GM12872 (cell line): Measurements from ENCODE around the gene GRIFIN.

Source experiments
- TF ChIP-seq, protein P1 (sequence below): IDR thresholded peaks from 3 replicates; pipeline ENCODE4 v1.5.1; 2011; ENCODE audit warnings: low read depth, mild to moderate bottlenecking, low read length, moderate library complexity; ENCODE audit not compliant: insufficient read depth

The GRIFIN gene

DNA sequence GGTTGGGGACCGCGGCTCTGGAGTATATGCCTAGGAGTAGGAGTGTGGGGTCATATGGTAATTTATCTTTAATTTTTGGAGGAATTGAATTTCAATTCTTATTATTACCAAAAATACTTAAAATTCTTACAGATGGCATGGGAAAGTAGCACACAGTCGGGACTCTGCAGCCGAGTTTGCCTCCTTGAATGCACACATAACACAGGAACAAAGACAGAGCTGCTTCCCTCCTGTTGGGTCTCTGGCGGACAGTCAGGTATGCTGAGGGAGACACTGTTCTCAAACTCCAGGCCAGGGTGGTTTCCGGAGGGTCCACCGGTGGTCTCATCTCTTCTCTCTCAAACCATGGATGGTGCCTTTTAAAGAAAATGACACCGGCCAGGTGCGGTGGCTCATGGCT lies 32.7 kb downstream of the GRIFIN start:
- TF ChIP-seq, protein P1, sequence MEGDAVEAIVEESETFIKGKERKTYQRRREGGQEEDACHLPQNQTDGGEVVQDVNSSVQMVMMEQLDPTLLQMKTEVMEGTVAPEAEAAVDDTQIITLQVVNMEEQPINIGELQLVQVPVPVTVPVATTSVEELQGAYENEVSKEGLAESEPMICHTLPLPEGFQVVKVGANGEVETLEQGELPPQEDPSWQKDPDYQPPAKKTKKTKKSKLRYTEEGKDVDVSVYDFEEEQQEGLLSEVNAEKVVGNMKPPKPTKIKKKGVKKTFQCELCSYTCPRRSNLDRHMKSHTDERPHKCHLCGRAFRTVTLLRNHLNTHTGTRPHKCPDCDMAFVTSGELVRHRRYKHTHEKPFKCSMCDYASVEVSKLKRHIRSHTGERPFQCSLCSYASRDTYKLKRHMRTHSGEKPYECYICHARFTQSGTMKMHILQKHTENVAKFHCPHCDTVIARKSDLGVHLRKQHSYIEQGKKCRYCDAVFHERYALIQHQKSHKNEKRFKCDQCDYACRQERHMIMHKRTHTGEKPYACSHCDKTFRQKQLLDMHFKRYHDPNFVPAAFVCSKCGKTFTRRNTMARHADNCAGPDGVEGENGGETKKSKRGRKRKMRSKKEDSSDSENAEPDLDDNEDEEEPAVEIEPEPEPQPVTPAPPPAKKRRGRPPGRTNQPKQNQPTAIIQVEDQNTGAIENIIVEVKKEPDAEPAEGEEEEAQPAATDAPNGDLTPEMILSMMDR = no peak

DNA sequence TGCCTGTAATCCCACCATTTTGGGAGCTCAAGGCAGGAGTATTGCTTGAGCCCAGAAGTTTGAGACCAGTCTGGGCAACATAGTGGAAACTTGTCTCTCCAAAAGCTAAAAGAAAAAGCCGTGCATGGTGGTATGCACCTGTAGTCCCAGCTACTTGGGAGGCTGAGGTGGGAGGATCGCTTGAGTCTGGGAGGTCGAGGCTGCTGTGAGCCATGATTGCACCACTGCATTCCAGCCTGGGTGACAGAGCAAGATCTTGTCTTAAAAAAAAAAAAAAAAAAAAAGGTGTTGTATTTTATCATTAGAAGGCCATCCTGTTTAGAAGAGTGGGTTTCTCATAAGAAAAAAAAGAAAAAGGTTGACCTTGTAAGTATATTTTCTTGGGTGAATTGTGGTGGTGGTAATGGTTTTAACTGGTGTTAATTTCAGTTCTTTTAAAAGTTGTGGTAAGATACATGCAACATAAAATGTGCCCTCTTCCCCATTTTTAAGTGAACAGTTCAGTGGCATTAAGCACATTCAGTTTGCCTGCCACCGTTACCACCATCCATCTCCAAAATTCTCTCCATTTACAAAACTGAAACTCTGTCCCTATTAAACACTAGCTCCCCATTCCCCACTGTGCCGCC lies 34.7 kb downstream of the GRIFIN start:
- TF ChIP-seq, protein P1 = no peak

DNA sequence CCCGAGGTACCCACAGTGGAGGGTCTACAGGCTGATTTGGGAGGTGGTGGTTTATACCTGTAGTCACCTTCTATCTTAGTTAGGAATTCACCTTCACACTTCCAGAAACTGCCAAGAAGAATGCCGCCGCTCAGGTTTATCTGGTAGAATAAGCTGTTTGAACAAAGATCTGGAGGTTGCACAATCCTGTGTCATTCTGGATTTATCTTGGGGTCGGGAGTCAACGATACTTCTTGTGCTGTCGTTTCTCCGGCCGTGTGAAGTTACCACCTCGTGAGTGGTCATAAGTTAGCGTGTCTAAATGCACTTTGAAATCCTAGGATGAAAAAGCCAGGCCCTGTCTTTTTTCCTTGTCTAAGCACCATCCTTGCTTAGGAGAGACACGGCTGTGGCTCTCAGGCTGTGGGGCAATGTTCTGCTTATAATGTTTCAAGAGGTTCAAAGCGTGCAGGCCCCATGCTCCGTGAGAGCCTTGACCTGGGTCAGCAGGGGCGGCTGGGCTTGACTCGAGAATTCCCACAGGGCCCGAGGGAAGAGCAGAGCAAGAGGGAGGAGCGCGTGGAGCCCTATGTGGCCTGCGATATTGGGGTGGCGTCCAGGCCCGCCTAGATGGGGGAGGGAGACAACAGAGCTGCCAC lies 35.5 kb downstream of the GRIFIN start:
- TF ChIP-seq, protein P1 = no peak

DNA sequence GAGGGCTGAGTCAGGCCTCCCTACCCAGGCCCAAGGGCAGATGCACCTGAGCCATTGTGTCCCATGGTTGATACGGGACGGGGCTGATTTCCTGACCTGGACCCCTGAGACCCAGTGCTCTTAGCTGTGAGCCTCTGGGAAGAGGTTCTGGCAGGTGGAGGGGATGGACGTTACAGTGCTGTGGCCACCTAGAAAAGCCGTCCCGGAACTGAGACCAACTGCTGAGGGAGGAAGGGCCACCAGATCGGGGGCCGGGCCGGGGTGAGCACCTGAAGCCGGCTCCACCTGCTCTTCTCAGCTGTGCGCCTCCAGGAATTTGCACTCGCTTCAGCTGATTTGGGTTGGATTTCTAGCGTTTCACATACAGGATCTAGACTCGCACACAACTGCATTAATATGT lies 37.4 kb downstream of the GRIFIN start:
- TF ChIP-seq, protein P1 = no peak

DNA sequence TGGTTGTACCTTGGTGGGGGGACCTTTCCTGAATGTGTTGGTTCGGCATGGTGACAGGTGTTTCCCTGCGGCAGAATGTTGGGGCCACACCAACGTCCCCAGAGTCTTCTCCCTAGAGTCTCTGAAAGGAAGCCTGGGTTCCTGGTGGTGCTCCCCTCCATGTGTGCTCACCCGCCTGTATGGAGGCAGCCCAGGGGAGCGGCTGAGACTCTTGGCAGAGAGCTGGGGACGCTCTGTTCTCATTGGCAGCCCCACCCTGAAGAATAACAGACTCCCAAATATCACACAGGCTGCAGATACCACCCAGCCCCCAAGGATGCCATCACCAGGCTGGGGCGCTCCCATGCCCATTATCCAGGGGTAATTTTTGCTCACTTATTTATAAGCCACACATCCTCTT lies 38.0 kb downstream of the GRIFIN start:
- TF ChIP-seq, protein P1 = no peak

DNA sequence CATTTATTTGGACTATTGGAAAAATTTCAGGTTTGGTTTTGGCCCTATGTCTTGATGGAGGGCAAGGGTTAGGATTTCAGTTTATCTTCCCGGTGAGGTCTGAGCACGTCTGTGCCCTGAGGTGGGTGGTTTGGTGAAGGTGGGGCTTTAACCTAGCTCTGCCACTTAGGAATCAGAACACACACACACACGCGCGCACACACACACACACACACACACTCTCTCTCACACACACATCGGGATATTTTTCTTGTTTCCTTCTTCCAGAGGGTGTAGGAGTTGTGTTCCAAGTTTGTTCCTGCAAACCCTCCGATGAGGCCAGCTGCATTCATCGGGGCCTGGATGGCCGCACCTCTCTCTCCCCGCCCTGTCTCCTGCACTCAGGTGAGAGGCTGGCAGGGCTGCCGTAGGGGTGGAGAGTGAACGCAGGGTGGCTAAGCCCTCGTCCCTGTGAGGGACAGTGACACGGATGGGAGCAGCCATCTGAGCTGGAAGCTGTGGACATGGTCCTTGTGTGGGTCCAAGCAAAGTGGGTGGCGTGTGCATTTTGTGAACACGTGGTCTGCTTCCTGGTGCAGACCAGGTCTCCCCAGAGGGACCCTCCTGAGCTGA lies 38.6 kb downstream of the GRIFIN start:
- TF ChIP-seq, protein P1 = no peak

DNA sequence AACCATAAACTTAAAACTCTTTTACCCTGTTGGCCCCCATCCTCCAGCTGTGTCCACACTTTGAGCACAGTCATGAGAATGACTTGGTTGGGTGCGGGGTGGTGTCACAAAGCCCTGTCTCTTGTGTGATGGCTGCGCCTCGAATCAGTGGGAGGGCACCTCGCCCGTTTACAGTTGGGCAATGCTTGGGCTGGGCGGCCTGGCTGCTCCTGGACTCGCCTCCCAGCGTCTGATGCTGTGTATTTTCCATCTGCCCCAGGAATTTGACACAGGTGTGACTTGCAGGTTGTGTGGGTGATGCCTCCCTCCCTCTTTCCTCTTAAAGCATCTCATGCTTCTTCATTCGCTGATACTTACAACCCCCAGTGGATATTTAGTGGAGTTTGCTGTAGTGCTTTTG lies 39.1 kb downstream of the GRIFIN start:
- TF ChIP-seq, protein P1 = no peak
